Effector CD8-positive, alpha-beta T cell (primary cell): ENCODE data around the gene ABCC12.

Experiments used
- DNase-seq: peaks from one replicate; lab custom pipeline; 2025; lab: John Stamatoyannopoulos, UW

ABCC12 gene

DNA sequence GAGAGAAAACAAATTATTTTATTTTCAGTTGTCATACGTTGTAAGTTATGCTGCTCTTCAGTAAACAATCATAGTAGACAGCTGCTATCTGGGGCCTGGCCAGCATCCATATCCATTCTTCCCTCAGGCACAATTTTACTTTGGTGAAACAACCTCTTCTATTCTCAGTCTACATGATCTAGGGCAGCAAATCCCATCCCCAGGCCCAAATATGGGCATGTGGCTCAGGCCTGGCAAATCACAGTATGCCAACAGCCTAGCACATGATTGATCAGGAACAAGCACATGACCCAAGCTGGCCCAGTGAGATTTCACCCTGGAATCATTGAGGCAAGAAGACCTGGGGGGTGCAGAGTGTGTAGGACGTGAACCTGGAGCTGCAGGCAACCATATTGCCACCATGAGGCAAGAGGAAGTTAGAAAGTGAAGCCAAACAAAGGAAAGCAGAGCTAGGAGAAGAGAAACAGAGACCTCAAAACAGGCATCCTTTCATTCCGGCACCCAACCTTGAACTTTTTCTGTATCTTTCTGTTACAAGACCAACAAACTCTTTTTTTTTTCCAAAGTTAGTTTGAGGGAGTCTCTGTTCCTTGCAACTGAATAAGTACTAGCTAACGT is 10.3 kb upstream of the ABCC12 start:
- no peak for DNase-seq

DNA sequence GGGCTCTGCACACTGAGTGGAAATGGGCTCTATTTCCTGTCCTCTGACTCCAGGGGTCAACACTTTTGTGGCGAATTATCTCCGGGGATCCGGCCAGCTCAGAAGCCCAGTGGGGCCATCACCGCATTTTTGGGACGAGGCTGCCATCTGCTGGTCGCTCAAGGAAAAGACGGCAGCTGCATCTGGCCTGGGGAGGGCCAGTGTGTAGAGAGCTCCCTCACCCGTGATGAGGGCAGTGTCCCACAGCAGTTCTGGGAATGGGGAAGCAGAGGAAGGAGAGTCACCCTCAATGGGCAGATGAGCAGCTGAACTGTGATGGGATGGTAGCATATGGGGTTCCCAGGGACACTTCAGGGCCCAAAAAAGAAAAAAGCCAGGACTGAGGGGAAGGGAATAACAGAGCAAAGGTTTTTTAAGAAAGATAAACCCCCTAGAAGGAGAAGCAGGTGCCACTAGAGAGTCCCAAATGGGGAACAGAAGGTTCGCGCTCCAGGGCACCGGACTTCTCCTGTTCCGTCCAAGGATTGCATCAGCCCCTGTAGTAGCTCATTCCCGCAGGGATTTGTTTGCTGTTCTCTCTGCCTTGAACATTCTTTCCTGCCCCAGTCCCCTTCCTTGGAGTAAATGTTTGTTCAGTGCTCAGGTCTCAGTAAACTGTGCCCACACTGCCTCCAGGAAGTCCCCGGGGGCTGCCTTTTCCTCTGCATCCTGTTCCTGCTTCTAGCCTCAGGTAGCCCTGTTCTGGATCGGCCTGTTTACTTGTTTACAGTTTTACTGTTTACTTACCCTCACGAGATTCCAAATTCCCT is 9.3 kb upstream of the ABCC12 start:
- DNase-seq, result peak; percentile 31

DNA sequence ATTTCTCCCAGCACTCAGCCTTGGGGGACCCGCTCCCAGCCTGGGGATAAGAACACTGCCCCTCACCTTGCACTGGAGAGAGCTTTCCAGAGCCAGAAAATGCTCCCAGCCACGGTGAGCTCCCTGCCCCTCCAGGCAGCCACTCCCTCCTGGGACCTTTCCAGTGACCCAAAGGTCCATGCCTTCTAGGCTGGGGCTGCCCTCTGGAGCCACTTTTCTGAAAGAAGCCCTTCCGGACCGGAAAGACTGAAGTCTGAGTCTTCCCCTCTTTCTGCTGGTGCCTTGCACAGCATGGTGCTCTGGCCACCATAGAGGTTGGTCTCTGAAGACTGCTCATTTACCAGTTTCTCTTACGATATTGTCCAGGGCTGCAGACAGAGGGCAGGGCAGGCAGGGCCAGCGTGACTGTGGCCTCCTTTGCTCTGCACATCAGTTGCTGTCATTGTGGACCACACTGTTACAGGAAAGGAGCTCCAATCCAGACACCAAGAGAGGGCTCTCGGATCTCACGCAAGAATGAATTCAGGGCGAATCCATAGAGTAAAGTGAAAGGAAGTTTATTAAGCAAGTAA is 7.1 kb upstream of the ABCC12 start:
- no peak for DNase-seq

DNA sequence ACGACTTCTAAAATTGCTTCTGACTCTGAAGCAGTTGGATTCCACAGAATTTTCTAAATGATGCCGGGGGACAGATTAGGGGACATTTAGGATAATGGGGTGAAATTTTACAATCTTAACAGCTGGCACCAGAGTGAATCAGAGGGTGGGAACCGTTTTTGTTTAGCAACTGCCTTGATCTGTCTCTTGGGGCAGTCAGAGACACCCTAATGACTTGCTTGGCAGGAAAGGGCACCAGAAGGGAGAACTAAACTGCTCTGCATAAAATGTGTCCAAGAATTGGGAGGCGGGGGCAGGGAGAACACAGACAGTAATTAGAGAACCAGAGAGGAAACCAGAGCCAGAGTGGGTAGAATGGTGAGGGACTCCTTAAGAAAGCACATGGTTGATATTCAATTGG is 6.1 kb upstream of the ABCC12 start:
- no peak for DNase-seq

DNA sequence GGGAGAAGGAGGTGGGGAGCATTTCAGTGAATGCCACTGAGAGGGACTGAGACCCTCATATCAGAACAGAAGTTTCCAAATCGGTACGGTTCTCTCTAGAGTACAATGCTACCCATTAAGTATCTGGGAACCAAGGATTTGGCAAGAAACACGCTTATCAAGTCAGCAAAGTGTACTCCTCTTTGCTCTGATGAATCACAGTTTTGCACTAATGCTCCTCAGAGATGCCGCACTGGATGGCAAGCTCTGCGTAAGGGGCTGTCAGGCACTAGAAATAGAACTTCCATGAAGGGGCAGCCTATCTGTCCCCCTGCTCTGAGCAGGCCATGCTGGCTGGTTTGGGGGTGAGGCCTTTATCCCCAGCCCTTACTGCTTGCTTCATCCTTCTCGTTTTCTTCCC is 4.8 kb upstream of the ABCC12 start:
- no peak for DNase-seq

DNA sequence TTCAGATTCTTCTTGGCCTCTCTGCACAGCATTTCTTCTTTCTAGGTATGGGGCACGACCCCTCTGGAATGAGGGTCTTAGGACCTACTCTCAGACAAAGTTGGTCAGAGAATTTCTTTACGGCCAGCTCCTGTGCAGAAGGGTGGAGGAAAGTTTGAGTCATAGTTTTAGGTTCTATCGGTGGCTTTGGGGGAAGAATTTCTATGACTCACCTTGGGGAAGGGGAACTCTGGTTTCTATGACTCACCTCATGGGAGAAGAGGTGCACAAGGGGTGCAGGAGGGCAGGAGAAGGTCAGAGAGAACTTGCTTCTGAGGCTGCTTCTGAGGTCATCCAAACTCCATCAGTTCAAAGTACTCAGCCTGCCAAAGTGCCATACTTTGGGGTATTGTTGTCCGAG is 2.5 kb upstream of the ABCC12 start:
- DNase-seq, result no peak

DNA sequence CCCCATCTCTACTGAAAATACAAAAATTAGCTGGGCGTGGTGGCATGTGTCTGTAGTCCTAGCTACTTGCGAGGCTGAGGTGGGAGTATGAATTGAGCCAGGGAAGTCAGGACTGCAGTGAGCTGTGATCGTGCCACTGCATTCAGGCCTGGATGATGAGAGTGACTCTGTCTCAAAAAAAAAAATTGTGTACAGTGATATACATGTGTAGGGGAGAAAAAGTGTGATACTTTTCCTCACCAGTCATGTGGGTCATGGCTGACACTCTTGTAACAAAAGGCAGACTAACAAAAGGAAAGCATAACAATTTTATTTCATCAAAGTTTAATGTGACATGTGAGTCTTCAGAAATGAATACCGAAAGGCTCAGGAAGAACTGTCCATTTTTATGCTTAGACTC is 2.0 kb upstream of the ABCC12 start:
- no peak for DNase-seq

DNA sequence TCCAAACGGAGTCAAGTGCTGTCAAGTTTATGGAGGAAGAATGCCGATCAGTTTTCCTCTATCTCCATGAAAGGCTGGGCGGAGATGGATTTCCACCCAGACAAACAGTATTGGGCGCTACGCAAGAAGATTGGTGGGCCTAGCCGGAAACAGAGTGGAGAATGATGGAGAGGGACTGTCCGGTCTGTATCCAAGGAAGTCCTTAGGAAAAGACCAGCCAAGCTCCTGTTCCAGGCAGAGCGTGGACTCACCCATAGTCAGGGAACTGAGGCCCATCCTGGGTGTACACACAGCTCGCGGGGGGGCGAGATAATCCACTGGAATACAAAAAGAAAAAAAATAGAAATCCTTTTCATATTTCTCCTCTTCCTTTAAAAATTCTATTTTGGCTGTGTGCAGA is 1.5 kb upstream of the ABCC12 start:
- no peak for DNase-seq

DNA sequence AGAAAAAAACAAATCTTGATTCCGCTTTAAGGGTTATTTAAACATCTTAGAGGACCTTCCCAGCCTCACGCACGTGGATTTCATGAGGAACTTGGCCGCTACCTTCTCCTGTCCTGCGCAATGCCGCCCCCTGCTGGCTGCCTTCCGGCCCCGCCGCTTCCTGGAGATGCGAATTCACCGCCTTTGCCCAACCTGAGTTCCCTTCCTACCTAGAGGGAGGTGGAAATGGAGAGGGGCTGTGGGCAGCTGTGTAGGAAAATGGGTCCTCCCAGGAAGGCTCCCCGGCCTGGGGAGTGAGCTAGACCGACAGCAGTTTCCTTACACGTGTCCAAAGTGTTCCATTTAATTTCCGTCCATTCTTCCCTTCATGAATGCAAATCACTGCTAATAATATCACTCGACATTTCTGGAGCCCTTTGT is 1.0 kb upstream of the ABCC12 start:
- peak; percentile 58 for DNase-seq

DNA sequence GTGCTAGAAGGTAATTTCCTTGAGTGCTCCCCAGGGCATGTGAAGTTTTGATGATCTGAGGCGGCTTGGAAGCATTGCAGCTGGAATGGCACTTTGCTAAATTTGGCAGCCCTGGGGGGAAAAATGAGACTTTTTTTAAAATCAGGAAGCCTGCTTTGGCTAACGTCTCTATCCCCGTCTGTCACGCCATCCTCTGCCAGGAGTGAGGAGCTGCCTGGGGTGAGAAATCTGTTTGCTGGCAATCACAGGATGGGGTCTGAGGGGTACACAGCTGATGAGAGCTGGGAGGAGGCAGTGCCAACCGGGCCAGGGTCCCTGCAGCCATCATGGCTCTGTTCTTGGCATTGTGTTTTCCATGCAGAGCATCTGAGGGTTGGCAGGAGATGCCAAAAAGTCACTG is 2.0 kb downstream of the ABCC12 start:
- no peak for DNase-seq

DNA sequence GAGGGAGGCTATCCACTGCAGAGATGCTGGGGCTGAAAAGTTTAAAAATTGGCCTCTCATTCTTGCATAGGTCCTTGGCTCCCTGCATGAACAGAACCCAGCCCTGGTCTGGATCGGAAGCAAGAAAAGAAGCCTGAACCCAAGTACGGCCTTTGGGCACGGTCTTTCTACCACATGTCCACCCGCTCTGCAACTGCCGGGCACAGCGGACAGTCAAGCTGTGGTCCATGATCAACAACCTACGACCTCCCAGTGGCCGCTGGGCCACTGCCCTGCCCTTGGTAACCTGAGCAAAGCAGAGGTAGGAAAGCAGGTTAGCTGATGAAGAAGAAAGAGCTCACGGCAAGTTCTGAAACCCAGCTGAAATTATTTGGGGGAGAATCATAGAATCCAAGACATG is 3.6 kb downstream of the ABCC12 start:
- no peak for DNase-seq

DNA sequence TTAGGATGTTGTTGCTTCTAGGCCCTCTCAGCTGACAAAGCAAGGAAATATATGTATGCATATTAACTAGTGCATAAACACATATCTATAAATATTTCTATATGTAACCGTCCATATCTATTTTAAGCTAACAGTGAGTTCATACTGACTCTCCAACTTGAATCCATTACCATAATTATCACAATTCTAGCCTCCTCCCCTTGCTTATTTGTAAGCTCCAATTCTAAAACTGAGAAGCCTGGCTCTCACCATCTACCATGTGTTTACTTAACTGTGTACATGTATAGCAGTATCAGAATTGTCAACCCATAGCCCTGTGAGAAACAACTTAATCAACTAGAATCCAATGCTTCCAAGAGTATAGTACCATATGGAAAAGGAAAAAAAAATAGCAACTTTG is 5.1 kb downstream of the ABCC12 start:
- no peak for DNase-seq

DNA sequence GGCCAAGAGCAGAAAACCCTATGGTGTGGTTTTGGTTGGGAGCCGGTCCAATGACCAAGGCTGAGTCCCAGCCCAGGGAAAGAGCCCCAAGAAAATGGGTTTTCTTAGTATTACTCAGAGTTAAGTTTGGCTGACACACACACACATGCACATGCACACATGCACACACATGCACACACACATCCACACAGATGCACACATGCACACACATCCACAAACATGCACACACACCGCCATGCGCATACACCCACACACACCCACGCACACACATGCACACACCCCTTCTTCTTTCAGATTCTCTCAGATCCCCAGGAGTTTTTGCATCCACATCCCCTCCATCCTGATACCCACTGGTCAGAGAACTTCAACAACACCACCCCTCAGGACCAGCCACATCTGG is 9.1 kb downstream of the ABCC12 start:
- DNase-seq, result no peak

DNA sequence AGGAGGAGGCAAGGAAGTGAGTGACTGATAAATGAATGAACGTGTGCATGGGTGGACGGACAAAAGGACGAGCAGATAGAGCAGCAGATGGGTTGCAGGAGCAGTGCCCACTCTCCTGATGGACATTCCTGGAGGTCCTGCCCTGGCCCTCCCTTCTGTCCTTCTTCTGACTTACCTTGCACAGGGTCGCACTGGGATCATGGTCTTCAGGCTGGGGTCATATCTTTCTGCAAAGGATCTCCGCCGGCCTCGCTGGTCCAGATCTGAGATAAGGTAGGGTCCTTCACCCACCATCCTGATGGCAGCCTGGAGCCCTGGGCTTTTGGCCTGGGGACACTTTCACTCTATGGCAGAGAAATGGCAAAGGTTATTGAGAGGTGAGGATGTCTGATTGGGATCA is 9.7 kb downstream of the ABCC12 start:
- DNase-seq, result no peak

DNA sequence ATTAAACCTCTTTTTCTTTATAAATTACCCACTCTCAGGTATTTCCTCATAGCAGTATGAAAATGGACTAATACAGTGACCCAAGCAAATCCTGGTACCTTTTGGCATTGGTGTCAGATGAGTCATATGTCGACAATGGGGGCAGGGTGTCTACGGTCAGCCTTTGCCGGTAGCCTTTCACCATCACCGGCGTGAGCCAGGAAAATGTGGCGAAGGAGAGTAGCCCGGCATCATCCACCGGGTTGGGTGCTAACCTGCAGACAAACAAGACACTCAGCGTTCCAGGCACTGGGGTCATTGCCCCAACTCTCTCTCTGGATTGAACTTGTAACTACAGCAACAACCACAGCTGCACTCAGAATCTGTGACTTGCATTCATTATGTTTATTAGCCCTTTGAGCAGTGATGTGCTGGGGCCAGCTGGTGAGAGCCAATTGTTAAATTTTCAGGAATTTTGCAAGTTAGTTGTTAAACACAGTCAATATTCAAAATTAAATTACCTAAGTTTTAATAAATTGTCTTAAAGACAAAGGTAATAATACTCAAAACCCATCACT is 11.9 kb downstream of the ABCC12 start:
- DNase-seq, result no peak

DNA sequence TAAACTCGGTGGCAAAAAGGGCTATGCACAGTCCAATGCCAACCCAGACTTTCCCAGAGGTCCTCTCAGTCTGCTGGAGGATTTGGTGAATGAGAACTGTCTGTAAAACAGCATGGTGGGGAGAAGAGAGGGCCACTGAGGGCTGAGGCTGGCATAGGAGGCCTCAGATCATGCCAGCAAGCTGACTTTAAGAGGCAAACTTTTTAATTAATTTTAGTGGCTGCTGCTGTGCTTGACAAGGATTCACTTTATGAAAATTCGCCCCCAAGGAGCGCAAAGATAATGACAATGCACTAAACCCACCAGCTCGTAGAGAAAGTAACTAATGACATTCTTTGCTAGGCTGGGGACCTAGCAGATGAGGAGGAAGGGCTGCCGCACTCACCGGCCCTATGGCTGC is 15.0 kb downstream of the ABCC12 start:
- no peak for DNase-seq

DNA sequence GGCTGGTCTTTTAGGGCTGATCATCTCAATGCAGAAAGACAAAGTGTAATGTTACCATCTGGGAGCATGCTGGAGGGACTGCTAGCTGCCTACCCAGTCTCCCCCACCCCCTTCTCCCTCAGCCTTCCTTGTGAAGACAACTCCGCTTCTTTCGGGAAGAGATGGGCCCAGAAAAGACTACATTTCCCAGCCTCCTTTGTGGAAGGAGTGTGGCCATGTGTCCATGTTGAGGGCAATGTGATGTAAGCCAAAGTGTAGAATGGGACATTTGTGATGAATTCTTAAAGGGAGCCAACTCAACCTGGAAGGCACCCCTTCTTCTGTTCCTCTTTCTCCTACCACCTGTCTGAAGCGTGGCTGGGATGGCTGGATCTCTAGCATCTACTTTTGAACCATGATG is 16.3 kb downstream of the ABCC12 start:
- no peak for DNase-seq

DNA sequence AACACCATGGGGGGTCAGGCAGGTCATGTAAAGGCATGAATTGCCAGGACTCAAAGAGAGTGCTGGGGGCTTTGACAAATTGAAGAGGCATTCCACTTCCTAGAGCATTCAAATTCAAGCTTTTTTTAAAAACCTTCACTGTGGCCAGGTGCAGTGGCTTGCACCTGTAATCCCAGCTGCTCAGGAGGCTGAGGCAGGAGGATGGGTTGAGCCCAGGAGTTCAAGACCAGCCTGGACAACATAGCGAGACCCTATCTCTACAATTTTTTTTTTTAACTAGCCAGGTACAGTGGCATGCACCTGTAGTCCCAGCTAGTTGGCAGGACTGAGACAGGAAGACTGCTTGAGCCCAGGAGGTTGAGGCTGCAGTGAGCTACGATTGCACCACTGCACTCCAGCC is 17.2 kb downstream of the ABCC12 start:
- DNase-seq, result no peak

DNA sequence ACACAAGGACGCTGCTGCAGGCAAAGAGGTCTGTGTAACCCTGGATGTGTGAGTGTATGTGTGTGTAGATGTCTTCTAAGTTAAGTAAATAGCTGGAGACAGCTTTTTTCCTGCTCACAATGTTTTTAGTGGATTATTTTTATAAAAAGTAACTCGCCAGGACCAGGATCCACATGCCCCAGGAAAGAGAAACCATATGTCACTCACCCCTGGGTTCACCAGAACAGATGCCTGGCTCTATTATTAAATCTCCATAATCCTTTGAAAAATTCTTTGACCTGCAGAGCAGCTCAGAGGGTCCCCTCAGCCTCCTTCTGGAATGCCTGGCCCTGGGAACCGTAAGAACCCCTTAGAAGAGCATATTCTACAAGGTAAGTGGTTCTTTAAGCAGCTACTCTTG is 18.0 kb downstream of the ABCC12 start:
- DNase-seq, result no peak

DNA sequence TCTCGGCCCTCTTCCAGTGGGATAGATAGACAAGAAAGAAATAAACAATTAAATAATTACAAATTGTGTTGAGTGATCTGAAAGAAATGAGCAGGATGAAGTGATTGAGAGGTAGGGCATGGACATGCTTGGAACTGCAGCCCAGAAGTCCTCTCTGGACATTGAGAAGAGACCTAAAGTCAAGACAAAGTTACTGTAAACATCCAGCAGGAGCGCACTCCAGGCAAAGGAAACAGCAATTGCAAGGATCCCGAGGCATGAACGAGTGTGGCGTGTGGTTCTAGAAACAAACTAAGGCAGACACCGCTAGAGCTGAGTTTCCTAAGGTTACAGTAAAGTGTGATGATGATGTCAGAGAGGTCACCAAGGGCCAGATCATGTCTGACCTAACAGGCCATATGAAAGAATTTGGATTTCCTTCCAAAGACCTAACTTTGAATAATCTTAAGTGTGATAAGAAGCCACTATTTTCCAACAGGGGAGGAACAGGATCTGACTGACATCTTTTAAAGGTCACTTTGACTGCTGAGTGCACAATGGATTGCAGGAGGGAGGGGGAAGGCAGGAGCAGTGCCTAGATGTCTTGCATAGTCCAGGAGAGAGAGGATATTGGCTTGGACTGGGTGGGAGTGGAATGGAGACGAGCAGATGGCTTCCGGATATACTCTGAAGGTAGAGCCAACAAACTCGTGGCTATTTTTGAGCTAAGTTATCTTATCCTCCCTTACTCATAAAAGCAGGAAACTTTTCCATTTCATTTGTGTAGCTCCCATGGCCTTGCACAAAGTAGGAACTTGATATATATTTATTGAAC is 19.0 kb downstream of the ABCC12 start:
- DNase-seq, result no peak

DNA sequence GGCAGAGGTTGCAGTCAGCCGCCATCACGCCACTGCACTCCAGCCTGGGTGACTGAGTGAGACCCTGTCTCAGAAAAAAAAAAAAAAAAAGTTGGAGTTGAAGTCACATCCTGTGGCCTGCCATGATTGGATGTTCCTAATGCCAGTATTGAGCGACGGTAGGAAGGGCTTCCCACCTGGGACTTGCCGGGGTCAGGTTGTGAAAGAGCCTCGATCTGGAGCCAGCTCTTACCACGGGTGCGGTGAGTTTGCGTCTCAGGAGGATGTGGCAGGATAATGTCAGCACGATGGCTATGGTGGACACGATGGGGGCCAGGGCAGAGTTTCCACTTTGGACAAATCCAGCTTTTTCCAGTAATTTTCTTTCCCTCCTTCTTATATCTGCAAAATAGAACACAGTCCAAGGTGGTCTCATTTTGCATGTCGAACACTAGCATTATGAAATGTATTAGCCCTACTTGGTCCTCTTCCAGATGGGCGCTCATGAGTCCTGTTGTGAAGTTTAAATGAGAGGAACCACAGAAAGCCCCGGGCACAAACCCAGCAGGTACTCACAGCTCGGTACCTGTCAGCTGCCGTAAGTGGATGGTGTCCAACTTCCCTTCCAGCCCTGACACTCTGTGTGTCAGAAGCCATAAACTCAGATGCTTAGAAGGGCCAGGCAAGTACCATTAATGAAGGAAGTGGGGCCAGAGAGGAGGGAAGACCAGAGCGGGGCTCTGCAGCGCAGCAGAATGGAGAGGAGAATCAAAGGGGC is 22.2 kb downstream of the ABCC12 start:
- DNase-seq, result no peak

DNA sequence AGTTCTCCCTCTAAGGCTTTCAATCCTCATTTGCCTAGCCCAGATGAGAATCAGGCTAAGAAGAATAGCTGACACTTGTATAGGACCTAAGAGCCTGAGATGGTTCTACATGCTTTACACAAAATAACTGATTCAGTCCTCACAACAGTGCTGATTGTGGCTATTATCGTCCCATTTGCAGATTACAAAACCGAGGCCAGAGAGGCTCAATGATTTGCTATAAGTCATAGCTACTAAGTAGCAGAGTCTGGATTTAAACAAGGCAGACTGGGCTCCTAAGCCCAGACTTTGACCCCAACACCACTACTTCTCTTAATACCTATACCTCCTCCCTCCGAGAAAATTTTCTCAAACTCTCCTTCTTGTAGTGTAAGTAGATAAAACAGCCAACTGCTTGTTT is 23.1 kb downstream of the ABCC12 start:
- DNase-seq, result no peak
